Measurements from ENCODE around the gene ZNF280A. TPM values are rescaled to one million over a fixed set of nuclear protein-coding genes. Genes with fewer than 3 reads are reported as not detected.
"Not testable (repeated sequence)": the region's sequence is repeated elsewhere in the genome, so short reads cannot be mapped to it uniquely, and the experiment has no call there.

The ZNF280A gene
- total and polyA plus RNA-seq, 11 donors, result not detected

GRCh38 chr22:22535662-22536061, 15.6 kb upstream of the ZNF280A start:
- Histone ChIP-seq H3K27ac (no peak overlapping the region), H3K9me3 (peaks cover 0 to 6% (median 0%) of the 10 kb centered on the region in 12 donors), H3K4me1 (no peaks in the 10 kb centered on the region), H3K36me3 (no peaks in the 10 kb centered on the region), H3K4me3 (no peak overlapping the region), H3K27me3 (peaks cover 0 to 11% (median 0%) of the 10 kb centered on the region in 9 donors)
- intact Hi-C loops (cut with DNase I), result no loop called here
- 75 to 85% (median 79%) methylated on average over 3 of the region's 3 CpGs for WGBS, 4 donors
- no peak for ATAC-seq
- no peak for DNase-seq
- no peak for TF ChIP-seq POLR2A (IDR thresholded peaks at IDR 0.05)
- TF ChIP-seq CTCF (IDR thresholded peaks at IDR 0.05), result no peak

DNA sequence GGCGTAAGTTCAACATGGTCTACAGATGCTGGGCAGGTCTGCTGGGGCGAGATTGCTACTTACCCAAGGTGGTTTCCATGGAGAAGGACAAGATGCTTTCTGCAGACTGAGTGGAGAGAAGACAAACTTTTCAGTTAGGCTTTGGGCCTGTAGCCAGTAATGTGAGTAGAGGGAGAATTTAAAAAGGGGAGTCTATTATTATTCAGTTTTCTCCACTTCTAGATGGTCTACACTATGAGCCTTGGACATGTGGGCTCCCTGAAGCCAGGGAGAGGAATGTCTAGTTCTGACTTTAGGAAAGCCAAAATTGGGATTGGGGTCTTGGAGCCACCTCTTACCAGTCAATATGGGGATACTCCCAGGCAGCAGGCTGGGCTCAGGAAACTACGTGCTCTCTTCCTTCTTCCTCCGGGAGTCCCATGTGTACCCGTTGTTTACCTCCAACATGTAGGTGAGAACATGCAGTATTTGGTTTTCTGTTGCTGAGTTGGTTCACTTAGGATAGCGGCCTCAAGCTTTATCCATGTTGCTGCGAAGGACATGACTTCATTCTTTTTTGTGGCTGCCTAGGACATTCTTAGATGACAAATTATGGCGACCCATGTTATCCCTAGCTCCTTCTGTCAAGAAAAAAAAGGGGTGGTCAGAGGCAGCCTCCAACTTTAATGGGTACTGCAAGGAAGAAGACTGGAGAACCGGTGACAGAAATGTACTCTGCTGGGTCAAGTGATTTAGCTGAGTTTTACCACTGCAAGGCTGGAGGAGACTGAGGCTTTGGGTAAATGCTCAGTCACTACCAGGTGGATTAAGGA, 14.7 kb upstream of the ZNF280A start:
- no peak for DNase-seq
- Histone ChIP-seq H3K27ac (no peak overlapping the region), H3K36me3 (no peaks in the 10 kb centered on the region), H3K4me1 (no peaks in the 10 kb centered on the region), H3K9me3 (no peaks in the 10 kb centered on the region), H3K4me3 (no peak overlapping the region), H3K27me3 (peaks cover 0 to 8% (median 0%) of the 10 kb centered on the region in 9 donors)
- WGBS, 4 donors, result 76 to 85% (median 82%) methylated on average over 9 of the region's 9 CpGs
- no peak for ATAC-seq
- TF ChIP-seq CTCF (IDR thresholded peaks at IDR 0.05) (no peak), POLR2A (IDR thresholded peaks at IDR 0.05) (no peak)
- intact Hi-C loops (cut with DNase I), result no loop called here

- H3K9me3 ChIP-seq, result no peaks in the 10 kb centered on the region
- no peak for DNase-seq
- intact Hi-C loops (cut with DNase I), result no loop called here
- TF ChIP-seq POLR2A (IDR thresholded peaks at IDR 0.05) (no peak), CTCF (IDR thresholded peaks at IDR 0.05) (no peak)
- no peaks in the 10 kb centered on the region for H3K4me1 ChIP-seq
- H3K36me3 ChIP-seq, result no peaks in the 10 kb centered on the region
- no peak overlapping the region for H3K4me3 ChIP-seq
- no peak overlapping the region for H3K27ac ChIP-seq
- 62 to 71% (median 65%) methylated on average over 5 of the region's 5 CpGs for WGBS, 4 donors
- peaks cover 0 to 8% (median 0%) of the 10 kb centered on the region in 9 donors for H3K27me3 ChIP-seq
- no peak for ATAC-seq
Observed at GRCh38 chr22:22533863-22534262, 13.8 kb upstream of the ZNF280A start.

GRCh38 chr22:22533417-22533816, 13.3 kb upstream of the ZNF280A start:
- intact Hi-C loops (cut with DNase I), result no loop called here
- WGBS, 4 donors, result 81 to 100% (median 91%) methylated on average over 1 of the region's 1 CpG
- Histone ChIP-seq H3K4me1 (no peaks in the 10 kb centered on the region), H3K27ac (no peak overlapping the region), H3K9me3 (no peaks in the 10 kb centered on the region), H3K27me3 (peaks cover 0 to 4% (median 0%) of the 10 kb centered on the region in 9 donors), H3K4me3 (no peak overlapping the region), H3K36me3 (no peaks in the 10 kb centered on the region)
- no peak for DNase-seq
- no peak for ATAC-seq
- TF ChIP-seq POLR2A (IDR thresholded peaks at IDR 0.05) (no peak), CTCF (IDR thresholded peaks at IDR 0.05) (no peak)

- H3K36me3 ChIP-seq; DNase-seq; ATAC-seq; H3K27me3 ChIP-seq; H3K4me3 ChIP-seq; intact Hi-C loops (cut with DNase I); H3K27ac ChIP-seq; H3K9me3 ChIP-seq; H3K4me1 ChIP-seq: not testable (repeated sequence)
- 82 to 92% (median 87%) methylated on average over 12 of the region's 12 CpGs for WGBS, 4 donors
Observed at GRCh38 chr22:22532547-22533071, 12.5 kb upstream of the ZNF280A start.

Data from heart left ventricle (tissue), 16 donors.